ENCODE data around the gene CCDC63.

- no peak for TF ChIP-seq CTCF (IDR thresholded peaks at IDR 0.05)
- TF ChIP-seq POLR2A (IDR thresholded peaks at IDR 0.05), result no peak
Measured at GRCh38 chr12:110941391-110941790, 94.6 kb downstream of the CCDC63 start.
